Thoracic aorta (tissue), 2 donors: ENCODE measurements around the gene TNFRSF6B. TPM values are rescaled to one million over a fixed set of nuclear protein-coding genes. Genes with fewer than 3 reads are reported as not detected.
A peak's percentile ranks its signal among the peaks of the same experiment; 100 is the strongest.

Source experiments
- ATAC-seq: fragments of 150-250 bp; one replicate; pipeline ENCODE4 v1.8.0; 2017; ENCODE audit warnings: low read depth; ENCODE audit not compliant: insufficient number of reproducible peaks, low FRiP score
- DNase-seq: peaks from one replicate; pipeline ENCODE4 v3.0.0-alpha.2; 2020; ENCODE audit warnings: low spot score
- H3K27ac ChIP-seq, 2 donors: fragments of 200-600 bp; sonication (generic); 1 replicate in 1 of 2; 2 replicates in 1 of 2; pipeline ENCODE4 v1.5.1; 2016; ENCODE audit warnings: mild to moderate bottlenecking in 2 of 2, moderate library complexity in 2 of 2
- H3K27me3 ChIP-seq: fragments of 200-600 bp; sonication (generic); replicated peaks from 2 replicates; pipeline ENCODE4 v1.6.0; 2016; ENCODE audit warnings: mild to moderate bottlenecking; ENCODE audit not compliant: insufficient read depth
- H3K36me3 ChIP-seq: fragments of 200-600 bp; sonication (generic); one replicate; pipeline ENCODE4 v1.5.1; 2016
- H3K4me1 ChIP-seq, 2 donors: fragments of 200-600 bp; sonication (generic); 1 replicate in 1 of 2; 2 replicates in 1 of 2; pipeline versions ENCODE4 v1.5.1 to v1.6.0; 2016; ENCODE audit warnings: low read depth in 2 of 2, mild to moderate bottlenecking in 1 of 2; ENCODE audit not compliant: control insufficient read depth in 1 of 2
- H3K4me3 ChIP-seq: fragments of 200-600 bp; sonication (generic); 2 replicates; pipeline ENCODE4 v1.5.1; 2016; ENCODE audit warnings: mild to moderate bottlenecking
- H3K9me3 ChIP-seq: fragments of 200-600 bp; sonication (generic); 2 replicates; pipeline ENCODE4 v1.5.1; 2016
- CTCF ChIP-seq: fragments of 200-600 bp; sonication (generic); IDR thresholded peaks from one replicate; pipeline ENCODE4 v1.5.1; 2019; ENCODE audit warnings: antibody characterized with exemption
- total RNA-seq, 2 donors: library from RNA; depleted of rRNA; stranded (reverse); fragments of >200 nt; gene quantifications; one replicate each; pipeline versions ENCODE4 v1.1.0 to v1.2.3, GENCODE V29; 2016

The TNFRSF6B gene
- total RNA-seq, 2 donors from 2014 or later, result 32.9 to 98.9 TPM

GRCh38 chr20:63737945-63738686 lies 41.7 kb downstream of the TNFRSF6B start:
- peak overlapping the region in 1 of 2 donors; percentile 89 for H3K27ac ChIP-seq
- DNase-seq, result no peak
- no peak for ATAC-seq
- no peaks in the 10 kb centered on the region for H3K27me3 ChIP-seq
- H3K9me3 ChIP-seq, result no peaks in the 10 kb centered on the region
- H3K4me1 ChIP-seq, result peaks cover 17 to 24% of the 10 kb centered on the region in 2 donors
- H3K4me3 ChIP-seq, result peak overlapping the region; percentile 89
- TF ChIP-seq CTCF, result no peak
- peaks cover 43% of the 10 kb centered on the region for H3K36me3 ChIP-seq

GRCh38 chr20:63738687-63739129 lies 42.3 kb downstream of the TNFRSF6B start:
- peaks cover 17 to 24% of the 10 kb centered on the region in 2 donors for H3K4me1 ChIP-seq
- H3K9me3 ChIP-seq, result no peaks in the 10 kb centered on the region
- no peak for DNase-seq
- H3K4me3 ChIP-seq, result peak overlapping the region; percentile 89
- peaks cover 44% of the 10 kb centered on the region for H3K36me3 ChIP-seq
- TF ChIP-seq CTCF, result no peak
- H3K27me3 ChIP-seq, result no peaks in the 10 kb centered on the region
- no peak for ATAC-seq
- H3K27ac ChIP-seq, result peak overlapping the region; percentile 81 to 89

GRCh38 chr20:63739130-63740069 lies 42.9 kb downstream of the TNFRSF6B start, which contains the start of gene SLC2A4RG:
Gene SLC2A4RG, plus strand, starts transcription at chr20:63739776. Its CDS starts 137 bp downstream, at chr20:63739913.
- Histone ChIP-seq H3K27ac (peak within 1 kb of the TSS; percentile 81 to 89), H3K4me3 (peak within 1 kb of the TSS; percentile 89), H3K36me3 (peaks cover 40% of the 10 kb centered on the region), H3K27me3 (no peaks in the 10 kb centered on the region), H3K4me1 (peaks cover 17 to 24% of the 10 kb centered on the region in 2 donors), H3K9me3 (no peaks in the 10 kb centered on the region)
- ATAC-seq (peak; percentile 56), DNase-seq (no peak)
- TF ChIP-seq CTCF, result no peak

GRCh38 chr20:63740070-63740626 lies 43.7 kb downstream of the TNFRSF6B start:
- Histone ChIP-seq H3K27me3 (no peaks in the 10 kb centered on the region), H3K4me3 (peak overlapping the region; percentile 87), H3K36me3 (peaks cover 32% of the 10 kb centered on the region), H3K4me1 (peaks cover 17 to 26% of the 10 kb centered on the region in 2 donors), H3K9me3 (no peaks in the 10 kb centered on the region), H3K27ac (peak overlapping the region; percentile 79 to 82)
- TF ChIP-seq CTCF, result no peak
- DNase-seq (no peak), ATAC-seq (no peak)
